NCI-H1436 (cell line): ENCODE data around the gene ORM1.

Source experiments
- DNase-seq: peaks from one replicate; lab custom pipeline; 2025; lab: John Stamatoyannopoulos, UW

The ORM1 gene

DNA sequence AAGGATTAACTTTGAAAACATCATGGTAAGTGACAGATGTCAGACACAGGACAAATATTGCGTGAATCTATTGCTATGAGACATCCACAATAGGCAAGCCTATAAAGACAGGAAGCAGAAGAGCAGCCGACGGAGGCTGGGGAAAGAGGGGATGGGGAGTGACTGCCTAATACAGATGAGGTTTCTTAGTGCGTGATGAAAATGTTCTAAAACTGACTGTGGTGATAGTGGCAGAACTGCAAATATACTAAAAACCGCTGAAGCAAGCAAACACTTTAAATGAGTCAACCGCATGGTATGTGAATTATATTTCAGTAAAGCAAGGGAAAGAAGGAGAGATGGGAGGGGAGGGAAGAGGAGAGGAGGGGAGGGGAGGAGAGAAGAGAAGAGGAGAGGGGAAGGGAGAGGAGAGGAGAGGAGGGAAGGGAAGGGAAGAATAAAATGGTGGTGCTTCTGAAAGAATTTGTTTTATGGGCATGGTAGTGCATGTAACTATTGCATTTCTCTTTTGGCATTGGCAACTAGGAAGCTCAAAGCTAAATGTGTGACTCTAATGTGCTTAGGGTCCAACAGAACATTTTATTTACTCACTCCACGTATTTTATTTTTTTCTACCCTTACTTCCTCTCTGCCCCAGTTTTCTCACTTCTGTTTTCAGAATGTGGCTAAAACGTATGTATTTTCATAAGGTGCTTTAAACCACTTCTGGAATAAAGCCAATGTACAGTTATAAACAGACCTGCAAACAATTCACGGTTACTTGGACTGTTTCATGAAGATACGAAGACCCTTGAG is 43.6 kb downstream of the ORM1 start:
- no peak for DNase-seq

DNA sequence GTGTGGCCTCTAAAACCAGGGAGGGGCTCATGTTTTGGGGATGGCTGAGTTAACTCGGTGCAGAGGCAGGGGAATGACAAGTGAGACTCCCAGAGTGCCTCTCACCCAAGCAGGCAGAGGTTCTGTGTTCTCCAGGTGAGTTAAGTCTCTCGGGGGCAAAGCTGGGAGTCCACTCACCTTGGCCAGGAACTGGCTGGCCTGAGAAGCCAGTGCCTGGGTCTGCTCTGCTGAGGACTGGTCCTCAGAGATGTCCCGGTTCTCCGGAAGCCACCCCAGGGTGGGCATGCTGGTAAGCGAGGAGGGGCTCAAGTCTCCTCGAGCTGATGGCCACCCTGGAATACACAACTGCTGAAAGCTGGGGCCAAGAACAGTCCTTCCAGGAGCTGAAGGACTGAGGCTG is 44.5 kb downstream of the ORM1 start:
- DNase-seq, result no peak

DNA sequence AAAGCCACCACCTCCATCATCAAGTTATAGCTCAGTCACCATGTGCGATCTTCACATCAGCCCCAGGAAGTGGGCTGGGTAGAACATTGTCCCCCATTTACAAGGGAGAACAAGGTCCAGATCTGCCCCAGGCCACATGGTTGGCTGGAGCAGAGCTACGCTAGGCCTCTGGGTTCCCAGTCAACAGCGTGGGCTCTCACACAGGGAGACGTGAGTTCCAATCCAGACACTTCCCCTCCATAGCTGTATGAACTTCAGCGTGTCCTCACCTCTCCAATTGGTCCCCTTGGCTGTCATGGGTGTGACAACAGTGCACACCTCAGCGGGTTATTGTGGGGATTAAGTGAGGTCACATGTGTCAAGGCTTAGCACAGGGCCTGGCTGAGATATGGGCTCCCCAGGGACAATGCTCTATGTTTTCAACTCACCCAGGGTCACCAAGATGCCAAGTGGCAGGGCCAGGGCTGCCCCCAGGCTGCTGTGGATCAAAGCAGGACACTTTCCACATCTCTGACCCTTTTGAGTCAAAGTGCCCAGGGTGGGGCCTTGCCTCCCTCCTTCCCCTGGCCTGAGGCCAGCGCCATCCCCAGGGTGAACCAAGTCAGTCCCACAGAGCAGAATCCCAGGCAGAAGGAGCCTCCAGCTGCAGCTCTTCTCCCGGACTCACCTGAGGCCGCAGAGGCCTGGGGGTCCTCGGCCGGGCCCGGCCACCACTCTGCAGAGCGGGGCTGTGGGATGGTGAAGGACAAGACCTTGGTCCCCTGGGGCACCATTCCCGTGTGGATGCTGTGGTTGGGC is 45.1 kb downstream of the ORM1 start:
- DNase-seq, result no peak

DNA sequence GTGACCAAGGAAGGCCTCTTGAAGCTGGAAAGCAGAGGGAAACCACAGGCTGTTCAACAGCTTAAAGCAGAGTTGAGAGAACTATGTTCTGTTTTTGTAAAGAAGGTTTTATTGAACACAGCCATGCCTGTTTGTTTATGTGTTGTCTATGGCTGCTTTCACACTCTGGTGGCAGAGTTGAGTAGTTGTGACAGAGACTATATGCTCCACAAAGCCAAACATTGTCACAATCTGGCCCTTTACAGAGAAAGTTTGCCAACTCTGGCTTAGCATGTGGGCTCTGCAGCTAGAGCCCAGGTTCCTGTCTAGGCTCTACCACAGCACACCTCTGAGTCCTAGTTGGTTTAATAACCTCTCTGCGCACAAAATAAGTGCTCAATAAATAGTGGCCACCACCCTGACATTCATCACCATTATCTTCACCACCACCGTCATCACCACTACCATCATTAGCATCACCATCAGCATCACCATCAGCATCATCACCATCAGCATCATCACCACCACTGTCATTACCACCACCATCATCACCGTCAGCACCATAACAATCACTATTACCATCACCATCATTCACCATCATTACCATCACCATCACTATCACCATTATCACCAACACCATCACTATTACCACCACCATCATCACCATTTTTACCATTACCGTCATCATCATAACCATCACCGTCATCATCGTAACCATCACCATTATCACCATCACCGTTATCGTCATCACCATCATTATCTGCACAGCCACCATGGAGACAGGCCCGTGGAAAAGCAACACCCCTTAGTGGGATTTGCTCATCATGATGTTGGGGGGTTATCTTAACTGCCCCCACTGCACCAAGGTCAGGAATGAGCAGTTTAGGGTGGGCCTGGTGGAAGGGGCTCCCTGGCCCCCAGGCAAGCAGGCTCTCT is 46.6 kb downstream of the ORM1 start:
- DNase-seq, result no peak

DNA sequence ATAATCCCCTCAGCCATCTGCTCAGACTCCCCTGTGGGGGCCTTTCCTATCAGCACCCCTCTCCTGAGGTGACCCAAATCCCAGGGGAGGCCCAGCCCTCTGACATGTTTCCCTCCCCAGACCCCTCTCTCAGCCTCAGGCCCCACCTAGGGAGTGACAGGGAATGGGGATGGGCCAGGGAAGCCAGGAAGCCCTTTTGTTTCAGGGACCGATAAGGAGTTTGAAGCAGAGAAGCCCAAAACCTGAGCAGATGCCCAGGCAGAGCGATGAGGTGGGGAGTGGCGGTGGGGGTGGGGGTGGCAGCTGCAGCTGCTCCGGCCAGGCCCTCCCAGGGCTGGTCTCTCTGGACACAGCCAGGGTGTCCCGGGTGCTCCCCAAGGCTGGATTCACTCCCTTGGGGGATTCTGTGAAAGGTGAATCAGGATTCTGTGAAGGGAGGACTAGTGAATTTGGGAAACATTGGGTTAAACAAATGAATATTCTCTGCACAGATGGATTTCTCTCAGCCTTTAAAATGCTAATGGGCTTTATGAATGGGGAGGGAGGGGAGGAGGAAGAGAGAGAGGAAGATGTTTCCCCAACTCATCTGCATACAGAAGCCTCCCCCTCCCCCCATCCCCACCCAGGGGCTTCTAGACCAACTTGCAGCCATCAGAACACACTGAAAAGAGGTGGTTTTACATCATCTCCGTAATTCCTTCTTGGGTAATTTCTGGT is 47.5 kb downstream of the ORM1 start:
- no peak for DNase-seq

DNA sequence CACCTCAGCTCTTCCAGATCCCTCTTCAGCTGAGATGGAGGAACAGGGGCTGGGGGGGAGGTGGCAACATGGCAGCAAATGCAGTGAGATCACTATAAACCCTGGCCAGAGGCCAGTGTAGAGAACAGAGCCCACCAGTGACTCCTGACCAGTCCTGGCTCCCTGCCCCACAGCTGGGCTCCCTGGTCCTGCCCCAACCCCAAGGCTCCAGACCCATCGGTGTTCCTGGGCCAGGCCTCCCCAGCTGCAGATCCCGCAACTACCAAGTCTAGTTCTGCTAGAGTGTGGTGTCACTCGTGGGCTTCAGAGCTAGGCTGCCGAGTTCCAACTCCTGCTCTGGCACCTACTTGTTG is 48.0 kb downstream of the ORM1 start:
- no peak for DNase-seq

DNA sequence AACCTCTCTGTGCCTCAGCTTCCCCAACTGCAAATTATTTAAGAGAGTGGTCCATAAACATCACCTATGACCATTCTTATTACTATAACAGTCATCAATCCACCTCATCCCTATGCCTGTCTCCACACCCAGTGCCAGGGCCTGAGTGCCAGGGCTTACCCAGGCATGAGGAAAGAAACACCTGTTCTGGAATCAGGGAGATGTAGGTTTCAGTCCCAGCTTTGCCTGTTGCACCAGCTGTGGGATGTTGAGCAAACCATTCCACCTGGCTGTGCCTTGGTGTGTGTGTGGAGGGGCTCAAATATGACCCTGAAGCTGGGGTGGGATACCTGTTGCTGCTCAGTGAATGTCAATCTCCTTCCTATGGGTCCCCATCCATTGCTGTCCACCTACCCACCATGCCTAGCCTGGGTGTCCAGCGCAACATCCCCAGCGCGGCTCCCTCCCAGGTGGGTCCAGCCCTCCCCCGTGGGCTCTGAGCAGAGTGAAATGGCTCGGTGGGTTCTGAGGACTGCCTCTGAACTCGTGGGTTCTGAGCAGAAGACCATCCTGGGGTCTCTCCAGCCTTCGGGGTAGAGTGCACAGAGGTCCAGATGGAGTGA is 48.5 kb downstream of the ORM1 start:
- DNase-seq, result no peak

DNA sequence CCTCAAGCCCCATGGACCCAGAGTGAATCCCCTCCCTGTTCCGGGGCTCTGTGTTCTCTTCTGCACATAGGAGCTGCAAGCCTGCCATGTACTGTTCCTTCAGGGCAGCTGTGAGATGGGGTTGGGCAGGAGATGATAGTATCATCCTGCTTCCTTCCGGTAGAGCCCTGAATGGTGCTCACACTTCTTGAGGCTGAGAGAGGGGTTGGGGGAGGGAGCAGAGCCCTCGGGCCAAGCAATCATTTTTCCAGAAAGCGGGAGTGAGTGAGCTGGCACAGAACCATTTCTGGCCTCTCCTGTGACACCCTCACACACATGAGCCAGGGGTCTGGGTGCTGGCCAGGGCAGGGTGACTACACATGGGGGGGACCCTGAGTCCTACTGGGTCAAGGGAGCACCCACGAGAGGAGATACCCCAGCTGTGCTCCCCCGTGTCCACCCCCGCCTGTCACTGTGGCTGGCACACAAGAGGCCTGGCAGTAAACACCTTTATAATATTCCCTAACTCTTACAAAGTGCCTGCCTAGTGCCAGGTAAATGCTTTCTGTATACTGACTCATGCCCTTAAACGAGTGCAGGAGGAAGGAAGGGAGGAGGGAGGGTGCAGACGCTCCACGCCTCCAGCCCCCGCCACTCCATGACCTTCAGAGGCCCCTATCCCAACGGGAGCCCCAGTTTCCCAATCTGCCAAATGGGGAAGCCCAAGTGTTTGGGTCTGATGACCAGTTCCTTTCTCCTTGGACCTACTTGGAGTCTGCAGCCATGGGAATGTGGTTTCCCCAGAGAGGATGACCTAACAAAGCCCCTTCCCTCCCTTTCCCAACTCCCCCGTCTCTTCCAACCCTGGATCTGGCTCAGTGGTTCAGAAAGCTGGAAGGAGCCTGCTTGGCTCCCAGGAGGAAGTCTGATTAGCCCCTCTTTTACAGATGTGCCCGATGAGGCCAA is 49.3 kb downstream of the ORM1 start:
- DNase-seq, result no peak

DNA sequence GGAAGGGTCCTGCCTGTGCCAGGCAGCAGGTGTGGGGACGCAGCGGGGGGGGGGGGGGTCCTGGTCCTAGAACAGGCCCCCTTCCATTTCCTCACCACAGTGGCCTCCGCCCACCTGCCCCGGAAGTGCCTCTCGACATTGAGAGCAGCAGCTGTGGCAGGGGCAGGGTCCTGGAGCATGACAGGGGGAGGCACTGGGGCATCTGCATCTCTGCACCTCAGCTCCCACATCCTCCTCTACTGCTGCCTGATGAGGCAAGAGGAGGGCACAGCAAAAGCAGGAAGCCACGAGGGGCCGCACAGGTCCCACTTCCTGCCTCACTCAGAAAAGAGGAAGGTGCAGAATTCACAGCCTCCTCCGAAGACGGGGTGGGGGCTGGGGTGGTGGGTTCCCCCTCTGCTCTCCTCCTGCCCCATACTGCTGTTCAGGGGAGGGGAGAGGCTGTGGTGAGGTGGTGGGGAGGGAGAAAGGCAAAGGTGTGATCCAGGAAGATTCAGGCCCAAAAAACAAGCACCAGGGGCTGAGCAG is 50.1 kb downstream of the ORM1 start:
- DNase-seq, result no peak

DNA sequence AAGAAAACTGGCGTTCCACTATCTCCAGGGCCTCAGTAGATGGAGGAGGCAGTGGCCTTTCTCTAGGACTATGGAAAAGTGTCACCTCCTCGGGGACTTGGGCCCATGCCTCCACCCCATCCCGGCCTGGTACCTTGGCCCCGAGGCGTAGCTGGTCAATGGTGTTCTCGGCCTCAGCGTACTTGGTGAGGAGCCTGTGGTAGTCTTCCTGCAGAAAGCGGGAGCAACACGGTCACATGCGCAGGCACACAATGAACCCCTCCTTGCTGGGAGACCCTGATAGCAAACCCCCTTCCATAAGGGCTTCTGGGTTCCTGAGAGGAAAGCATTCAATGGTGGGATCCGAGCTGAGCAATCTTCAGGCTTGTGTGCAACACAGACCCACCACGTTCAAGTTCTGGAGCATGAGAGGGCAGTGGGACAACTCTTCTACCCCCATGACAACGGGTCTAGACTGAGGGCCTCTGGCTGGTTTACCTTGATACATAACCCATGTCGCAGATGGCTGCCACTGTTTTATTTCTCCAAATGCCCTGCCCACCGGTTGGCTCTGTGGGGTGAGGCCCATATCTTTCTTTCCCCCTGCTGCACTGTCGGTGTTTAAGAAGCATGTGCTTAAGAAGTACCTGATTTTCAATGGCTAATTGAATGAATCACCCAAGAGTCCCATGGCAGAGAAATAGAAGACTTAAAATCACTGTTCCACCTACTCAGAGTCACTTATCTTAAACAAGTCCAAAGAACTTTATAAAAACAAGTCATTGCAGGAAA is 51.2 kb downstream of the ORM1 start:
- DNase-seq, result no peak

DNA sequence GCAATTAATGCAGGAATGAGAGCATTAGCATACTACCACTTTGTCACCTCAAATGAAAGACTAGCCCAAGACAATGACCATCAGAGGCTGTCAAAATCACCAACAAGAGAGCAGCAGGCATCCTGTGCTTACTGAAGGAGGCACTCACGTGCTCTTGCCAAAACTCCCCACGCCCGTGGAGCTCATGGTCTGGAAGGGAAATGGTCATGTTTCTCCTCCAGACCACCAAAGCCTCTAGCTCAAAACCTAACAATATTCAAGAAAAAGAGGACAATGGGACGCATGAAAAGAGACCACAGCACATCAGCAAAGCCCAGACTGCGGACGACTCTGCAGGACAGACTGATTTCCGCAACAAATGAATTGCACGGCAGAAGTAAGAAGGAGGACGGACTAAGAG is 52.0 kb downstream of the ORM1 start:
- no peak for DNase-seq

DNA sequence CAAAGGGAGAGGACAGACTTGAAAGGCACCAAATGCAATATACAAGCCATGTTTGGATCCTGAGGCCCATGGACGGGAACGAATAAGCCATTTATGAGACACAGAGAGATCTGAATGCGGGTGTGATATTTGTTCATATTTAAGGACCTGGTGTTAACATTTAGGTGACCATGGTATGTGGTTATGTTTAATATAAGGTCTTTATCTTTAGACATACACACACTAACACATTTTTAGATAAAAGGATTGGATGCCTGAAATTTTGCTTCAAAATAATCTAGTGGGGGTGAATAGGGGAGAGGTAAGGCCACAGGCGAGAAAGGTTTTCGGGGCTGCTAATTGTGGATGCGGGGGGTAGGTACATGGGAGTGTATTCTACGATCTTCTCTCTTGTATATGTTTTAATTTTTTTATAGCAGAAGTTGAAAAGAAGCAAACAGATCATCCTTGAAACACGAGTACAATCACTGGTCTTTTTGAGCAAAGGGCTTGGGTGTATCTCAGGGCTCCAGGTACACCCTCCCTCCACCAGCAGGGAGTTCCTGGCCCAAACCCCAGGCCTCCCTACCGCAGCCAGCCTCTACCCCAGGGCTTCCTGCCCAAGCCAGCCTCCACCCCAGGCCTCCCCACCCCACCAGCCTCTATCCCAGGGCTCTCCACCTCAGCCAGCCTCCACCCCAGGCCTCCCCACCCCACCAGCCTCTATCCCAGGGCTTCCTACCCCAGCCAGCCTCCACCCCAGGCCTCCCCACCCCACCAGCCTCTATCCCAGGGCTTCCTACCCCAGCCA is 52.7 kb downstream of the ORM1 start:
- DNase-seq, result no peak
